Measurements from ENCODE around the gene ULK4. TPM values are rescaled to one million over a fixed set of nuclear protein-coding genes. Genes with fewer than 3 reads are reported as not detected.

Gene ULK4
- total and polyA plus RNA-seq, 9 donors = 2.4 to 58.7 (median 7.3) TPM

GRCh38 chr3:41441139-41441538 is 520.8 kb downstream of the ULK4 start:
- TF ChIP-seq EP300 (IDR thresholded peaks at IDR 0.05) (no peak), POLR2A (IDR thresholded peaks at IDR 0.05) (no peak), CTCF (IDR thresholded peaks at IDR 0.05) (no peak)
- intact Hi-C loops (cut with DNase I) = no loop called here
- WGBS, 3 donors = 59 to 77% (median 65%) methylated on average over 2 of the region's 2 CpGs
- H3K9me3 ChIP-seq = no peaks in the 10 kb centered on the region
- no peaks in the 10 kb centered on the region for H3K4me1 ChIP-seq (ENCODE audit: insufficient read depth)
- no peaks in the 10 kb centered on the region for H3K36me3 ChIP-seq
- DNase-seq = no peak
- no peak overlapping the region for H3K27ac ChIP-seq
- no peaks in the 10 kb centered on the region for H3K27me3 ChIP-seq
- no peak overlapping the region for H3K4me3 ChIP-seq

GRCh38 chr3:41436983-41437382 is 524.9 kb downstream of the ULK4 start:
- TF ChIP-seq POLR2A (IDR thresholded peaks at IDR 0.05) = no peak
- TF ChIP-seq CTCF (IDR thresholded peaks at IDR 0.05) = no peak
- no peak for TF ChIP-seq EP300 (IDR thresholded peaks at IDR 0.05)
- H3K36me3 ChIP-seq = no peaks in the 10 kb centered on the region
- H3K4me1 ChIP-seq (ENCODE audit: insufficient read depth) = no peaks in the 10 kb centered on the region
- no peaks in the 10 kb centered on the region for H3K27me3 ChIP-seq
- no peak for DNase-seq
- 57 to 74% (median 64%) methylated on average over 1 of the region's 1 CpG for WGBS, 3 donors
- H3K9me3 ChIP-seq = no peaks in the 10 kb centered on the region
- intact Hi-C loops (cut with DNase I) = no loop called here
- no peak overlapping the region for H3K4me3 ChIP-seq
- H3K27ac ChIP-seq = no peak overlapping the region

GRCh38 chr3:41434781-41435180 is 527.1 kb downstream of the ULK4 start:
- Histone ChIP-seq H3K4me1 (ENCODE audit: insufficient read depth) (no peaks in the 10 kb centered on the region), H3K36me3 (no peaks in the 10 kb centered on the region), H3K27ac (no peak overlapping the region), H3K9me3 (no peaks in the 10 kb centered on the region), H3K27me3 (no peaks in the 10 kb centered on the region), H3K4me3 (no peak overlapping the region)
- DNase-seq = no peak
- intact Hi-C loops (cut with DNase I) = no loop called here
- whole genome bisulfite sequencing, 3 donors = 28 to 54% (median 49%) methylated on average over 2 of the region's 2 CpGs
- TF ChIP-seq EP300 (IDR thresholded peaks at IDR 0.05) = no peak
- no peak for TF ChIP-seq POLR2A (IDR thresholded peaks at IDR 0.05)
- TF ChIP-seq CTCF (IDR thresholded peaks at IDR 0.05) = no peak

- TF ChIP-seq POLR2A (IDR thresholded peaks at IDR 0.05) = no peak
- TF ChIP-seq EP300 (IDR thresholded peaks at IDR 0.05) = no peak
- TF ChIP-seq CTCF (IDR thresholded peaks at IDR 0.05) = no peak
- H3K9me3 ChIP-seq = no peaks in the 10 kb centered on the region
- no peak overlapping the region for H3K4me3 ChIP-seq
- H3K27ac ChIP-seq = no peak overlapping the region
- 88 to 92% (median 91%) methylated on average over 4 of the region's 4 CpGs for WGBS, 3 donors
- H3K27me3 ChIP-seq = no peaks in the 10 kb centered on the region
- H3K36me3 ChIP-seq = no peaks in the 10 kb centered on the region
- H3K4me1 ChIP-seq (ENCODE audit: insufficient read depth) = no peaks in the 10 kb centered on the region
- no peak for DNase-seq
- intact Hi-C loops (cut with DNase I) = no loop called here
Observed at GRCh38 chr3:41431386-41431785, 530.5 kb downstream of the ULK4 start.

- H3K27me3 ChIP-seq = no peaks in the 10 kb centered on the region
- no peak for DNase-seq
- no peaks in the 10 kb centered on the region for H3K36me3 ChIP-seq
- H3K4me3 ChIP-seq = no peak overlapping the region
- no peaks in the 10 kb centered on the region for H3K9me3 ChIP-seq
- no peak for TF ChIP-seq CTCF (IDR thresholded peaks at IDR 0.05)
- TF ChIP-seq POLR2A (IDR thresholded peaks at IDR 0.05) = no peak
- TF ChIP-seq EP300 (IDR thresholded peaks at IDR 0.05) = no peak
- intact Hi-C loops (cut with DNase I) = no loop called here
- H3K27ac ChIP-seq = no peak overlapping the region
- no peaks in the 10 kb centered on the region for H3K4me1 ChIP-seq (ENCODE audit: insufficient read depth)
- 94 to 98% (median 96%) methylated on average over 12 of the region's 12 CpGs for WGBS, 3 donors
Observed at GRCh38 chr3:41430886-41431285, 531.0 kb downstream of the ULK4 start.

Measured in ovary (tissue), 9 donors.